ENCODE measurements around the gene GJA9.

GRCh38 chr1:38917772-38918171, 36.4 kb upstream of the GJA9 start:
- TF ChIP-seq ELF4 (IDR thresholded peaks at IDR 0.05) (no peak), FOXM1 (IDR thresholded peaks at IDR 0.05; ENCODE audit: borderline replicate concordance) (no peak), FOXA1 (IDR thresholded peaks at IDR 0.05) (no peak), BHLHE40 (IDR thresholded peaks at IDR 0.05; ENCODE audit: borderline replicate concordance) (no peak), SP1 (IDR thresholded peaks at IDR 0.05) (no peak), NFRKB (IDR thresholded peaks at IDR 0.05) (no peak), SUZ12 (IDR thresholded peaks at IDR 0.05) (no peak), FOXK2 (IDR thresholded peaks at IDR 0.05) (no peak), HDGF (IDR thresholded peaks at IDR 0.05; ENCODE audit: borderline replicate concordance) (no peak), CTBP1 (IDR thresholded peaks at IDR 0.05; ENCODE audit: borderline replicate concordance) (no peak)

All from HEK293T (cell line).